Measurements from ENCODE around the gene HTRA1. TPM values are rescaled to one million over a fixed set of nuclear protein-coding genes. Genes with fewer than 3 reads are reported as not detected.

HTRA1 gene
- 45.9 TPM for polyA plus RNA-seq (2012; ENCODE audit: insufficient read length, low read depth)

- no peak for TF ChIP-seq TAF1 (IDR thresholded peaks at IDR 0.05; ENCODE audit: borderline replicate concordance, insufficient read depth, low read length)
- no peak for TF ChIP-seq FOXP2 (optimal IDR thresholded peaks at IDR 0.05; ENCODE audit: borderline replicate concordance, extremely low read depth, extremely low read length, insufficient read depth)
- TF ChIP-seq SIN3A (IDR thresholded peaks at IDR 0.05; ENCODE audit: borderline replicate concordance, insufficient read depth, low read length) = no peak
- TF ChIP-seq, protein P1, sequence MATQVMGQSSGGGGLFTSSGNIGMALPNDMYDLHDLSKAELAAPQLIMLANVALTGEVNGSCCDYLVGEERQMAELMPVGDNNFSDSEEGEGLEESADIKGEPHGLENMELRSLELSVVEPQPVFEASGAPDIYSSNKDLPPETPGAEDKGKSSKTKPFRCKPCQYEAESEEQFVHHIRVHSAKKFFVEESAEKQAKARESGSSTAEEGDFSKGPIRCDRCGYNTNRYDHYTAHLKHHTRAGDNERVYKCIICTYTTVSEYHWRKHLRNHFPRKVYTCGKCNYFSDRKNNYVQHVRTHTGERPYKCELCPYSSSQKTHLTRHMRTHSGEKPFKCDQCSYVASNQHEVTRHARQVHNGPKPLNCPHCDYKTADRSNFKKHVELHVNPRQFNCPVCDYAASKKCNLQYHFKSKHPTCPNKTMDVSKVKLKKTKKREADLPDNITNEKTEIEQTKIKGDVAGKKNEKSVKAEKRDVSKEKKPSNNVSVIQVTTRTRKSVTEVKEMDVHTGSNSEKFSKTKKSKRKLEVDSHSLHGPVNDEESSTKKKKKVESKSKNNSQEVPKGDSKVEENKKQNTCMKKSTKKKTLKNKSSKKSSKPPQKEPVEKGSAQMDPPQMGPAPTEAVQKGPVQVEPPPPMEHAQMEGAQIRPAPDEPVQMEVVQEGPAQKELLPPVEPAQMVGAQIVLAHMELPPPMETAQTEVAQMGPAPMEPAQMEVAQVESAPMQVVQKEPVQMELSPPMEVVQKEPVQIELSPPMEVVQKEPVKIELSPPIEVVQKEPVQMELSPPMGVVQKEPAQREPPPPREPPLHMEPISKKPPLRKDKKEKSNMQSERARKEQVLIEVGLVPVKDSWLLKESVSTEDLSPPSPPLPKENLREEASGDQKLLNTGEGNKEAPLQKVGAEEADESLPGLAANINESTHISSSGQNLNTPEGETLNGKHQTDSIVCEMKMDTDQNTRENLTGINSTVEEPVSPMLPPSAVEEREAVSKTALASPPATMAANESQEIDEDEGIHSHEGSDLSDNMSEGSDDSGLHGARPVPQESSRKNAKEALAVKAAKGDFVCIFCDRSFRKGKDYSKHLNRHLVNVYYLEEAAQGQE (IDR thresholded peaks at IDR 0.05; ENCODE audit: insufficient read depth in 1 of 2, low read depth in 2 of 2, low read length in 2 of 2) = no peak
- no peak for TF ChIP-seq POLR2AphosphoS5 (IDR thresholded peaks at IDR 0.05; ENCODE audit: low read depth, low read length)
These were observed at the start of gene HTRA1 for GRCh38 chr10:122461367-122461728. TSS of gene HTRA1 (plus strand) at chr10:122461553. CDS start at chr10:122461653, 100 bp downstream.

GRCh38 chr10:122413327-122413726 lies 48.0 kb upstream of the HTRA1 start:
- TF ChIP-seq TAF1 (IDR thresholded peaks at IDR 0.05; ENCODE audit: borderline replicate concordance, insufficient read depth, low read length) = no peak

DNA sequence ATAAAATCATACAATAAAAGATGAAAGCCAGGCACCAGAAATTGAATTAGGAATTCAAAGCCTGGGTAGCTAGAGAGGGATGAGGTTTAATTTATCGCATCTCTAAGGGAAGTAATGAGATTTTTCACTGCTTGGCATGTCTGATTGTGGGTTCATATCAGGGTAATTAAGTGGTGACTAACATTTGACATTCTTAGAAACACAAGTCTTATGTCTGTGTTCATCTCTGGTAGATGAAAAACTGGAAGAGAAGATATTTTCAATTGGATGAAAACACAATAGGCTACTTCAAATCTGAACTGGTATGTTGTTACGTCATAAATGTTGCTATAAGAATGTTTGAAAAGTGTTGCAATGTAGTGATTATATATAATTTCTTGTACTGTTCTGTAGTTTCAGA lies 43.7 kb upstream of the HTRA1 start:
- TF ChIP-seq SIN3A (IDR thresholded peaks at IDR 0.05; ENCODE audit: borderline replicate concordance, insufficient read depth, low read length) = no peak
- no peak for TF ChIP-seq POLR2AphosphoS5 (IDR thresholded peaks at IDR 0.05; ENCODE audit: low read depth, low read length)

- no peak for TF ChIP-seq TAF1 (IDR thresholded peaks at IDR 0.05; ENCODE audit: borderline replicate concordance, insufficient read depth, low read length)
- no peak for TF ChIP-seq SIN3A (IDR thresholded peaks at IDR 0.05; ENCODE audit: borderline replicate concordance, insufficient read depth, low read length)
- TF ChIP-seq POLR2AphosphoS5 (IDR thresholded peaks at IDR 0.05; ENCODE audit: low read depth, low read length) = no peak
- TF ChIP-seq, protein P1 (IDR thresholded peaks at IDR 0.05; ENCODE audit: insufficient read depth in 1 of 2, low read depth in 2 of 2, low read length in 2 of 2) = no peak
- TF ChIP-seq FOXP2 (optimal IDR thresholded peaks at IDR 0.05; ENCODE audit: borderline replicate concordance, extremely low read depth, extremely low read length, insufficient read depth) = no peak
These were observed 42.3 kb upstream of the HTRA1 start for GRCh38 chr10:122419016-122419415.

DNA sequence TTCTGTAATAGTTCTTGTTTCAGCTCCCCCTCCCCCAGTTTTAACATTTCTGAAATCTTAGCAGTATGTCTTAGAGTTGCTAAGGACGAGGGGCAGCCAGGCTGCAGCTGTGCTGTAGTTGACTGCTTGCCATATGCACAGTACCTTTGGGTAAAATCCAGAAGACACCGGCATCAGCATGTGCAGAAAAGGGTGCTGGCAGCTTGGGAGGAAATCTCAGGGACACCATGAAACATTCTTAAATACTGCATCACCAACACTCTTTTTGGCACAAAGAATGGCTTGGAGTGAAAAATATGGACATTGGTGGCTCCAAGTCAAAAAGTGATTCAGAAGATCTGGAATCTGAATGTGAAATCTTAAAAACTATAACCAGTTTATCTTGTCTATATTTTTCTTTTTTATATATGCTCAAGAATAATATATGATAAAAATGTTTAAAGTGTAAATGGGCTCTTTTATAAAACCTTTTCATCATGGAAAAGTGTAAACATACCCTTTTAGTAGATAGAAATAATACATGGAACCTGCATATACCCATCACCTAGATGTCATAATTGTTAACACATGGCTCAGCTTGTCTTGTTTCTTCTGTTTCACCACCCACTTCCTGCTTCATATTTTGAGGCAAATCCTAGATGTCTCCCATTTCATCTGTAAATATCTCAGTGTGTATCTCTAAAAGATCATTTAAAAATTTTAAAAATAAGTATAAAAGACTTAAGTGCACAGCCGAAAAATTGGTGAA lies 41.3 kb upstream of the HTRA1 start:
- TF ChIP-seq TAF1 (IDR thresholded peaks at IDR 0.05; ENCODE audit: borderline replicate concordance, insufficient read depth, low read length) (no peak), SIN3A (IDR thresholded peaks at IDR 0.05; ENCODE audit: borderline replicate concordance, insufficient read depth, low read length) (no peak), FOXP2 (optimal IDR thresholded peaks at IDR 0.05; ENCODE audit: borderline replicate concordance, extremely low read depth, extremely low read length, insufficient read depth) (no peak), POLR2AphosphoS5 (IDR thresholded peaks at IDR 0.05; ENCODE audit: low read depth, low read length) (no peak)
- TF ChIP-seq, protein P1 (IDR thresholded peaks at IDR 0.05; ENCODE audit: insufficient read depth in 1 of 2, low read depth in 2 of 2, low read length in 2 of 2) = no peak

DNA sequence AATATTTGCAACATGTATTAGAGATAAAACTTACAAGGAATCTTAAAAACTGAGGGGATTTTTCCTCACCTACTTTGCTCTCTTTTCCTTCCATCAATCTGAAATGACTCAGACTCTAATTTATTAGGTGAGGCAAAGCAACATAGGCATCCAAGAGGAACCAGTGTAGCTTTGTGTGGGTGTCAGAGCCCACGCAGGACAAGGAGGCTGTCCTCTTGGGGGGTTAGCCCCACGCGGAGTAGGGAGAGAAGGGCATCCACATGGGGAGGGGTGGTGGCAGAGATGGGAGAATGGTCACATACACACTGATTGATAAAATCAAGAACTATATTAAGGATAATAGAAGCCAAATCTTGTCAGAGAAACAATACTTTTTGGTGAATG lies 40.7 kb upstream of the HTRA1 start:
- no peak for TF ChIP-seq POLR2AphosphoS5 (IDR thresholded peaks at IDR 0.05; ENCODE audit: low read depth, low read length)

Data from PFSK-1 (cell line).